ENCODE measurements around the gene PKP3.

GRCh38 chr11:441418-442274, 47.6 kb downstream of the PKP3 start, which contains the start of gene ANO9:
- no peak for TF ChIP-seq CTCF (IDR thresholded peaks at IDR 0.05; ENCODE audit: low read depth, low read length)
- no peak for TF ChIP-seq MYC (IDR thresholded peaks at IDR 0.05; ENCODE audit: low read depth, low read length)

Data from NB4 (cell line).